Left lung (tissue), 10 donors: ENCODE results near the gene IGF1R. TPM values are rescaled to one million over a fixed set of nuclear protein-coding genes. Genes with fewer than 3 reads are reported as not detected.
A peak's percentile ranks its signal among the peaks of the same experiment; 100 is the strongest.

Source experiments
- ATAC-seq: fragments of 200-7000 bp; cut with Tn5 transposase; one replicate; pipeline ENCODE4 v1.9.1; 2020; ENCODE audit warnings: moderate library complexity
- DNase-seq, 4 donors: peaks; one replicate each; pipeline ENCODE4 v3.0.0-alpha.2; 2013 to 2020
- H3K27ac ChIP-seq, 2 donors: fragments of 200-600 bp; sonication (generic) in 1 of 2; one replicate each; pipeline versions ENCODE4 v1.5.0 to v1.8.0; 2020 to 2021
- H3K27me3 ChIP-seq, 2 donors: fragments of 200-600 bp; sonication (generic) in 1 of 2; one replicate each; pipeline versions ENCODE4 v1.5.0 to v1.8.0; 2020 to 2021
- H3K36me3 ChIP-seq, 2 donors: fragments of 200-600 bp; sonication (generic) in 1 of 2; one replicate each; pipeline versions ENCODE4 v1.5.0 to v1.8.0; 2020 to 2021
- H3K4me1 ChIP-seq, 2 donors: fragments of 200-600 bp; one replicate each; pipeline ENCODE4 v1.8.0; 2021
- H3K4me3 ChIP-seq, 2 donors: fragments of 200-600 bp; sonication (generic) in 1 of 2; one replicate each; pipeline versions ENCODE4 v1.5.0 to v1.8.0; 2020 to 2021; ENCODE audit warnings: mild to moderate bottlenecking in 1 of 2
- H3K9me3 ChIP-seq, 2 donors: fragments of 200-600 bp; sonication (generic) in 1 of 2; one replicate each; pipeline versions ENCODE4 v1.5.0 to v1.8.0; 2020 to 2021
- intact Hi-C, 2 donors: fragments of 100-400 bp; cut with DNase I; formaldehyde crosslinking; loops; one replicate each; pipeline versions ENCODE4 v1.11.2 to v1.14.2; 2022
- polyA plus RNA-seq, 6 donors: library from polyadenylated mRNA; unstranded; fragments of 120-200 nt; gene quantifications; one replicate each; pipeline ENCODE4 v1.2.1, GENCODE V29; 2013; ENCODE audit not compliant: insufficient read length in 6 of 6
- total RNA-seq, 2 donors: library from RNA; stranded (reverse); fragmentation: NEBNext Ultra II Directional; extraction: Animal tissue kit (Norgen Biotek cat#: 25700); gene quantifications; one replicate each; pipeline ENCODE4 v1.2.1, GENCODE V29; 2021
- TF ChIP-seq, protein P1 (sequence below), 2 donors: fragments of 200-600 bp; sonication (generic) in 1 of 2; IDR thresholded peaks; one replicate each; pipeline versions ENCODE4 v1.5.0 to v1.8.0; 2021; ENCODE audit warnings: antibody characterized with exemption in 2 of 2
- donor health status: DM: no; HTN: yes; CAD: no.
- donor health status: DM: no; HTN: no; CAD: no.

The IGF1R gene
- total and polyA plus RNA-seq, 8 donors = 32.0 to 41.0 (median 37.0) TPM

- H3K4me3 ChIP-seq = no peak overlapping the region
- DNase-seq (peak in 1 of 4 donors; percentile 56), ATAC-seq (peak; percentile 85)
- H3K4me1 ChIP-seq = peaks cover 0 to 17% of the 10 kb centered on the region in 2 donors
- no peaks in the 10 kb centered on the region for H3K9me3 ChIP-seq
- peak overlapping the region in 1 of 2 donors; percentile 26 for H3K27ac ChIP-seq
- H3K27me3 ChIP-seq = no peaks in the 10 kb centered on the region
- H3K36me3 ChIP-seq = no peaks in the 10 kb centered on the region
- intact Hi-C loops = no loop called here
- TF ChIP-seq, protein P1, sequence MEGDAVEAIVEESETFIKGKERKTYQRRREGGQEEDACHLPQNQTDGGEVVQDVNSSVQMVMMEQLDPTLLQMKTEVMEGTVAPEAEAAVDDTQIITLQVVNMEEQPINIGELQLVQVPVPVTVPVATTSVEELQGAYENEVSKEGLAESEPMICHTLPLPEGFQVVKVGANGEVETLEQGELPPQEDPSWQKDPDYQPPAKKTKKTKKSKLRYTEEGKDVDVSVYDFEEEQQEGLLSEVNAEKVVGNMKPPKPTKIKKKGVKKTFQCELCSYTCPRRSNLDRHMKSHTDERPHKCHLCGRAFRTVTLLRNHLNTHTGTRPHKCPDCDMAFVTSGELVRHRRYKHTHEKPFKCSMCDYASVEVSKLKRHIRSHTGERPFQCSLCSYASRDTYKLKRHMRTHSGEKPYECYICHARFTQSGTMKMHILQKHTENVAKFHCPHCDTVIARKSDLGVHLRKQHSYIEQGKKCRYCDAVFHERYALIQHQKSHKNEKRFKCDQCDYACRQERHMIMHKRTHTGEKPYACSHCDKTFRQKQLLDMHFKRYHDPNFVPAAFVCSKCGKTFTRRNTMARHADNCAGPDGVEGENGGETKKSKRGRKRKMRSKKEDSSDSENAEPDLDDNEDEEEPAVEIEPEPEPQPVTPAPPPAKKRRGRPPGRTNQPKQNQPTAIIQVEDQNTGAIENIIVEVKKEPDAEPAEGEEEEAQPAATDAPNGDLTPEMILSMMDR (IDR thresholded peaks at IDR 0.05) = peak; percentile 48 to 63
These were observed 233.5 kb downstream of the IGF1R start for GRCh38 chr15:98881526-98882520.

DNA sequence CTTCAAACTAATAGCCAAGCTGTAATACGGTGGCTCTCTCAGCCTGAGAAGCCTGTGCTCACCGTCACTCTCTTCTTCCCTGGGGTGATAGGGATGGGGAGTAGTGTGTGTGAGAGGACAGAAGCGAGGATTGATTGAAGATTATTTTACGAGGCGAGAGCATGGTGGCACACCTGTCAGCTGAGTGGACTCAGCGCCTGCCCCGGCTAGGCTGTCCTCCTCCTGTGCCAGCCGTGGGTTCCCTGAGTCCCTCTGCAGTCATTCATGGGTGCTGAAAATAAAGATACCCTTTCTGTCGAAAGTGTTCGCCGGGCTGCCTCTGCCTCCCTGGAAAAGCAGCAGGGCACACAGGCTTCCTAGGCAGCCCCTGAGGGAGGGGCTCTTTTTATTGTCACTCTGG lies 235.1 kb downstream of the IGF1R start:
- no peaks in the 10 kb centered on the region for H3K36me3 ChIP-seq
- no peaks in the 10 kb centered on the region for H3K9me3 ChIP-seq
- no peak overlapping the region for H3K4me3 ChIP-seq
- no peak overlapping the region for H3K27ac ChIP-seq
- DNase-seq (no peak), ATAC-seq (no peak)
- intact Hi-C loops = no loop called here
- H3K27me3 ChIP-seq = no peaks in the 10 kb centered on the region
- TF ChIP-seq, protein P1 (IDR thresholded peaks at IDR 0.05) = no peak
- peaks cover 0 to 8% of the 10 kb centered on the region in 2 donors for H3K4me1 ChIP-seq

DNA sequence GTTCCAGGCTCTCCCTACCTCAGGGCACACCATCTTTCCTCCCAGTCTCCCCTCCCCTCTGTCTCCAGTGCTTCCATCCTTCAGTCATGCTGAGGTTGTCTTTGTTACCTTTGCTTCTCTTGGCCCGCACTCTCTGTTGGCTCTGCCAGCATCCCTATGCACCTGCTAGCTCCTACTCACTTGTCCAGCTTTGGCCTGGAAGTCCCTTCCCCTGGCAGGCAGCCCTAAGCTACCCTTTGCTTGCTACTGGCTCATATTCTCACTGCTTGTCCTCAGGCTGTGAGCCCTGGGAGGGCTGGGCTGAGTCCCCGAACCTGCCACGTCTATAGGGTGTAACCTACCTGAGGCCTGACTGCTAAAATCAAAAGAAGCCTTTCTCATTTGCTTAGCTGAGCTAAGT lies 236.6 kb downstream of the IGF1R start:
- TF ChIP-seq, protein P1 (IDR thresholded peaks at IDR 0.05) = no peak
- intact Hi-C loops = no loop called here
- ATAC-seq = no peak

GRCh38 chr15:98887976-98888375 lies 239.6 kb downstream of the IGF1R start:
- Histone ChIP-seq H3K4me3 (no peak overlapping the region), H3K9me3 (no peaks in the 10 kb centered on the region), H3K27me3 (no peaks in the 10 kb centered on the region), H3K27ac (no peak overlapping the region), H3K36me3 (peaks cover 0 to 7% of the 10 kb centered on the region in 2 donors), H3K4me1 (no peaks in the 10 kb centered on the region)
- DNase-seq (no peak), ATAC-seq (no peak)
- TF ChIP-seq, protein P1 (IDR thresholded peaks at IDR 0.05) = no peak
- intact Hi-C loops = no loop called here

More for the DNA sequence above, 236.6 kb downstream of the IGF1R start:
- Histone ChIP-seq H3K9me3 (no peaks in the 10 kb centered on the region), H3K27ac (no peak overlapping the region), H3K27me3 (no peaks in the 10 kb centered on the region), H3K36me3 (no peaks in the 10 kb centered on the region), H3K4me3 (no peak overlapping the region), H3K4me1 (peaks cover 0 to 8% of the 10 kb centered on the region in 2 donors)
- no peak for DNase-seq

DNA sequence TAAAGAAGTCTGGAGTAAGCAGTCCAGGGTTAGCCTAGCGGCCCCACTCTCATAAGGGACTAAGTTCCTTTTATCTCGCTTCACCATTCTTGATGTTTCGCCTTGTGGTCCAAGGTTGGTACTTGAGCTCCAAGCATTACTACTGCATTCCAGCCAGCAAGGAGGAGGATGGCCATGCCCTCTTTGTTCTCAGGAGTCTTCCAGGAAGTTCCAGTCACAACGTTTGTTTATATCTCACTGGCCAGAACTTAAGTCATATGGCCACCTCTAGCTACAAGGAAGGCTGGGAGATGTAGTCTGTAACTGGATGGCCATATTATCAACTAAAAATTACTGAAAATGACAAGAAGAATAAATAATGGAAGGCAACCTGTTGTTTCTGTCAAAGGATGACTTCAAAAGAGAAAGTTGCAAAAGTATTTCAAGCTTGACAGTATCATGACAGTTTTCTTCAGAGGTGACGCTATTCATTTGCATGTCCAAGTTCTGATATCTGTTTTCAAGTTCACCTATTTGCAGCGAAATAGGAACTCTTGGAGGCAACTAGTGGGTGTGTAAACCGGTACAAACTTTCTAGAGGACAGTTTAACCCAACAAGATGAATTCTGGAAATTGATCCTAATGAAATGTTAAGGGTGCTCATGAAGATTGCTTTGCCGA lies 240.6 kb downstream of the IGF1R start:
- Histone ChIP-seq H3K27me3 (no peaks in the 10 kb centered on the region), H3K9me3 (no peaks in the 10 kb centered on the region), H3K4me3 (no peak overlapping the region), H3K27ac (no peak overlapping the region), H3K4me1 (no peaks in the 10 kb centered on the region), H3K36me3 (peaks cover 0 to 7% of the 10 kb centered on the region in 2 donors)
- TF ChIP-seq, protein P1 (IDR thresholded peaks at IDR 0.05) = no peak
- intact Hi-C loops = no loop called here
- peak; percentile 70 for ATAC-seq
- no peak for DNase-seq
